Trophoblast cell (in vitro differentiated cells and primary cell): ENCODE data around the gene RCN1.

Experiments used
- DNase-seq, 2 donors: peaks; one replicate each; pipeline ENCODE4 v3.0.0-alpha.2; 2016
- H2AFZ ChIP-seq: 2 replicates; pipeline ENCODE4 v1.6.1; 2013; ENCODE audit warnings: low read length, moderate library complexity, mild to moderate bottlenecking; ENCODE audit not compliant: insufficient read depth, poor library complexity
- H2AK5ac ChIP-seq: 2 replicates; pipeline ENCODE4 v1.6.1; 2013; ENCODE audit warnings: mild to moderate bottlenecking, low read length
- H2BK120ac ChIP-seq: 2 replicates; pipeline ENCODE4 v1.6.1; 2013; ENCODE audit warnings: low read length, mild to moderate bottlenecking, moderate library complexity; ENCODE audit not compliant: insufficient read depth, poor library complexity
- H2BK12ac ChIP-seq: 2 replicates; pipeline ENCODE4 v1.6.1; 2013; ENCODE audit warnings: mild to moderate bottlenecking, low read length, moderate library complexity
- H2BK5ac ChIP-seq: 2 replicates; pipeline ENCODE4 v1.6.1; 2013; ENCODE audit warnings: low read length, low read depth, moderate library complexity, mild to moderate bottlenecking; ENCODE audit not compliant: poor library complexity
- H3K14ac ChIP-seq: 2 replicates; pipeline ENCODE4 v1.6.1; 2013; ENCODE audit warnings: mild to moderate bottlenecking, low read length
- H3K18ac ChIP-seq: 2 replicates; pipeline ENCODE4 v1.6.1; 2013; ENCODE audit warnings: mild to moderate bottlenecking, low read length
- H3K23ac ChIP-seq: 2 replicates; pipeline ENCODE4 v1.6.1; 2013; ENCODE audit warnings: low read length
- H3K27ac ChIP-seq: 2 replicates; pipeline ENCODE4 v1.5.1; 2013; ENCODE audit warnings: low read depth, mild to moderate bottlenecking, inconsistent platforms, low read length, moderate library complexity
- H3K27me3 ChIP-seq: 2 replicates; pipeline ENCODE4 v1.6.1; 2013; ENCODE audit warnings: inconsistent platforms, mild to moderate bottlenecking, low read length, moderate library complexity; ENCODE audit not compliant: insufficient read depth
- H3K36me3 ChIP-seq, 2 experiments: 1 replicate in 1 of 2; 2 replicates in 1 of 2; pipeline ENCODE4 v1.6.1; 2013; ENCODE audit warnings: low read length in 2 of 2, mild to moderate bottlenecking in 2 of 2, moderate library complexity in 1 of 2; ENCODE audit not compliant: insufficient read depth in 2 of 2, control insufficient read depth in 1 of 2
- H3K4ac ChIP-seq: 2 replicates; pipeline ENCODE4 v1.6.1; 2013; ENCODE audit warnings: low read depth, mild to moderate bottlenecking, low read length, moderate library complexity
- H3K4me1 ChIP-seq, 2 experiments: 1 replicate in 1 of 2; 2 replicates in 1 of 2; pipeline ENCODE4 v1.6.1; 2013; ENCODE audit warnings: low read length in 2 of 2, mild to moderate bottlenecking in 2 of 2, moderate library complexity in 1 of 2; ENCODE audit not compliant: insufficient read depth in 2 of 2, control insufficient read depth in 1 of 2
- H3K4me2 ChIP-seq: 2 replicates; pipeline ENCODE4 v1.6.1; 2013; ENCODE audit warnings: inconsistent platforms, mild to moderate bottlenecking, low read length, moderate library complexity
- H3K4me3 ChIP-seq: 2 replicates; pipeline ENCODE4 v1.5.1; 2013; ENCODE audit warnings: mild to moderate bottlenecking, low read depth, low read length, inconsistent platforms
- H3K79me1 ChIP-seq: one replicate; pipeline ENCODE4 v1.6.1; 2013; ENCODE audit warnings: low read length
- H3K79me2 ChIP-seq: 2 replicates; pipeline ENCODE4 v1.6.1; 2013; ENCODE audit warnings: low read length, mild to moderate bottlenecking; ENCODE audit not compliant: control insufficient read depth, insufficient read depth, poor library complexity
- H3K9ac ChIP-seq: 2 replicates; pipeline ENCODE4 v1.6.1; 2013; ENCODE audit warnings: mild to moderate bottlenecking, low read length
- H3K9me3 ChIP-seq: 2 replicates; pipeline ENCODE4 v1.6.1; 2013; ENCODE audit warnings: low read depth, mild to moderate bottlenecking, control low read depth, inconsistent platforms, low read length; ENCODE audit not compliant: insufficient read depth
- H4K12ac ChIP-seq: 2 replicates; pipeline ENCODE4 v1.6.1; 2013; ENCODE audit warnings: low read depth, mild to moderate bottlenecking, low read length, moderate library complexity
- H4K8ac ChIP-seq: 2 replicates; pipeline ENCODE4 v1.6.1; 2013; ENCODE audit warnings: low read depth, mild to moderate bottlenecking, low read length, moderate library complexity
- H4K91ac ChIP-seq: one replicate; pipeline ENCODE4 v1.6.1; 2013; ENCODE audit warnings: low read depth, mild to moderate bottlenecking, low read length, moderate library complexity
- WGBS: extraction: QIAGEN DNeasy Blood & Tissue Kit; methylation state at CpG from one replicate; pipeline ENCODE4 v1.1.7; 2013; ENCODE audit warnings: missing lambda C conversion rate; ENCODE audit not compliant: insufficient read length, insufficient coverage; ENCODE audit errors: extremely low coverage; 5-methylcytosine and 5-hydroxymethylcytosine counted together

Gene RCN1

GRCh38 chr11:32113200-32113919 is 22.5 kb downstream of the RCN1 start:
- Histone ChIP-seq H4K91ac (no peak overlapping the region), H3K79me2 (no peaks in the 10 kb centered on the region), H3K18ac (no peak overlapping the region), H2BK5ac (no peak overlapping the region), H3K9me3 (no peaks in the 10 kb centered on the region), H3K4me1 (no peaks in the 10 kb centered on the region), H2AFZ (no peak overlapping the region), H3K14ac (no peak overlapping the region), H3K79me1 (no peaks in the 10 kb centered on the region), H3K4ac (no peak overlapping the region), H2AK5ac (no peak overlapping the region), H3K9ac (no peak overlapping the region), H3K36me3 (no peaks in the 10 kb centered on the region), H3K4me2 (no peak overlapping the region), H2BK120ac (no peak overlapping the region), H3K4me3 (no peak overlapping the region), H4K12ac (no peak overlapping the region), H3K27ac (no peak overlapping the region), H3K27me3 (no peaks in the 10 kb centered on the region), H3K23ac (no peak overlapping the region), H4K8ac (no peak overlapping the region), H2BK12ac (no peak overlapping the region)
- DNase-seq, result no peak
- no CpG with 5 or more reads among the region's 10 CpGs for WGBS

GRCh38 chr11:32113920-32114203 is 23.0 kb downstream of the RCN1 start:
- Histone ChIP-seq H4K8ac (no peak overlapping the region), H3K79me2 (no peaks in the 10 kb centered on the region), H3K27me3 (no peaks in the 10 kb centered on the region), H4K12ac (no peak overlapping the region), H2BK5ac (no peak overlapping the region), H3K14ac (no peak overlapping the region), H2BK120ac (no peak overlapping the region), H3K27ac (no peak overlapping the region), H2AK5ac (no peak overlapping the region), H2AFZ (no peak overlapping the region), H3K4me3 (no peak overlapping the region), H3K23ac (no peak overlapping the region), H4K91ac (no peak overlapping the region), H3K9ac (no peak overlapping the region), H2BK12ac (no peak overlapping the region), H3K4ac (no peak overlapping the region), H3K9me3 (no peaks in the 10 kb centered on the region), H3K4me1 (no peaks in the 10 kb centered on the region), H3K36me3 (no peaks in the 10 kb centered on the region), H3K79me1 (no peaks in the 10 kb centered on the region), H3K18ac (no peak overlapping the region), H3K4me2 (no peak overlapping the region)
- no peak for DNase-seq
- no CpG with 5 or more reads among the region's 2 CpGs for WGBS

- no peaks in the 10 kb centered on the region for H3K9me3 ChIP-seq
- no peak overlapping the region for H2AK5ac ChIP-seq
- H3K27me3 ChIP-seq, result no peaks in the 10 kb centered on the region
- H3K27ac ChIP-seq, result no peak overlapping the region
- H4K91ac ChIP-seq, result no peak overlapping the region
- DNase-seq, result no peak
- H3K9ac ChIP-seq, result no peak overlapping the region
- H4K8ac ChIP-seq, result no peak overlapping the region
- no peak overlapping the region for H3K4me2 ChIP-seq
- H4K12ac ChIP-seq, result no peak overlapping the region
- no peak overlapping the region for H2BK5ac ChIP-seq
- no peak overlapping the region for H3K4ac ChIP-seq
- H3K79me1 ChIP-seq, result no peaks in the 10 kb centered on the region
- no peak overlapping the region for H3K23ac ChIP-seq
- H3K79me2 ChIP-seq, result no peaks in the 10 kb centered on the region
- no peak overlapping the region for H2BK120ac ChIP-seq
- H3K36me3 ChIP-seq, result no peaks in the 10 kb centered on the region
- WGBS, result no CpG with 5 or more reads among the region's 5 CpGs
- no peak overlapping the region for H2AFZ ChIP-seq
- H2BK12ac ChIP-seq, result no peak overlapping the region
- no peak overlapping the region for H3K14ac ChIP-seq
- no peak overlapping the region for H3K18ac ChIP-seq
- H3K4me1 ChIP-seq, result no peaks in the 10 kb centered on the region
- H3K4me3 ChIP-seq, result no peak overlapping the region
Measured at GRCh38 chr11:32115446-32115845, 24.6 kb downstream of the RCN1 start.

GRCh38 chr11:32116668-32117067 is 25.8 kb downstream of the RCN1 start:
- no CpG with 5 or more reads among the region's 2 CpGs for WGBS
- no peaks in the 10 kb centered on the region for H3K79me1 ChIP-seq
- no peak overlapping the region for H3K4me3 ChIP-seq
- no peak overlapping the region for H3K9ac ChIP-seq
- no peak overlapping the region for H2AK5ac ChIP-seq
- H2BK5ac ChIP-seq, result no peak overlapping the region
- H3K4me2 ChIP-seq, result no peak overlapping the region
- no peak overlapping the region for H3K14ac ChIP-seq
- DNase-seq, result no peak
- no peak overlapping the region for H3K27ac ChIP-seq
- no peak overlapping the region for H4K8ac ChIP-seq
- H3K79me2 ChIP-seq, result no peaks in the 10 kb centered on the region
- H2BK12ac ChIP-seq, result no peak overlapping the region
- H3K27me3 ChIP-seq, result no peaks in the 10 kb centered on the region
- H2BK120ac ChIP-seq, result no peak overlapping the region
- no peaks in the 10 kb centered on the region for H3K9me3 ChIP-seq
- H3K4ac ChIP-seq, result no peak overlapping the region
- no peak overlapping the region for H4K12ac ChIP-seq
- no peak overlapping the region for H3K18ac ChIP-seq
- no peaks in the 10 kb centered on the region for H3K36me3 ChIP-seq
- H4K91ac ChIP-seq, result no peak overlapping the region
- H2AFZ ChIP-seq, result no peak overlapping the region
- H3K23ac ChIP-seq, result no peak overlapping the region
- H3K4me1 ChIP-seq, result no peaks in the 10 kb centered on the region
